Left lung (tissue), 10 donors: ENCODE measurements around the gene B3GALT4. TPM values are rescaled to one million over a fixed set of nuclear protein-coding genes. Genes with fewer than 3 reads are reported as not detected.

Source experiments
- ATAC-seq: fragments of 200-7000 bp; cut with Tn5 transposase; one replicate; pipeline ENCODE4 v1.9.1; 2020; ENCODE audit warnings: moderate library complexity
- DNase-seq, 4 donors: peaks; one replicate each; pipeline ENCODE4 v3.0.0-alpha.2; 2013 to 2020
- H3K27ac ChIP-seq, 2 donors: fragments of 200-600 bp; sonication (generic) in 1 of 2; one replicate each; pipeline versions ENCODE4 v1.5.0 to v1.8.0; 2020 to 2021
- H3K27me3 ChIP-seq, 2 donors: fragments of 200-600 bp; sonication (generic) in 1 of 2; one replicate each; pipeline versions ENCODE4 v1.5.0 to v1.8.0; 2020 to 2021
- H3K36me3 ChIP-seq, 2 donors: fragments of 200-600 bp; sonication (generic) in 1 of 2; one replicate each; pipeline versions ENCODE4 v1.5.0 to v1.8.0; 2020 to 2021
- H3K4me1 ChIP-seq, 2 donors: fragments of 200-600 bp; one replicate each; pipeline ENCODE4 v1.8.0; 2021
- H3K4me3 ChIP-seq, 2 donors: fragments of 200-600 bp; sonication (generic) in 1 of 2; one replicate each; pipeline versions ENCODE4 v1.5.0 to v1.8.0; 2020 to 2021; ENCODE audit warnings: mild to moderate bottlenecking in 1 of 2
- H3K9me3 ChIP-seq, 2 donors: fragments of 200-600 bp; sonication (generic) in 1 of 2; one replicate each; pipeline versions ENCODE4 v1.5.0 to v1.8.0; 2020 to 2021
- intact Hi-C, 2 donors: fragments of 100-400 bp; cut with DNase I; formaldehyde crosslinking; loops; one replicate each; pipeline versions ENCODE4 v1.11.2 to v1.14.2; 2022
- polyA plus RNA-seq, 6 donors: library from polyadenylated mRNA; unstranded; fragments of 120-200 nt; gene quantifications; one replicate each; pipeline ENCODE4 v1.2.1, GENCODE V29; 2013; ENCODE audit not compliant: insufficient read length in 6 of 6
- total RNA-seq, 2 donors: library from RNA; stranded (reverse); fragmentation: NEBNext Ultra II Directional; extraction: Animal tissue kit (Norgen Biotek cat#: 25700); gene quantifications; one replicate each; pipeline ENCODE4 v1.2.1, GENCODE V29; 2021
- TF ChIP-seq, protein P1 (sequence below), 2 donors: fragments of 200-600 bp; sonication (generic) in 1 of 2; IDR thresholded peaks; one replicate each; pipeline versions ENCODE4 v1.5.0 to v1.8.0; 2021; ENCODE audit warnings: antibody characterized with exemption in 2 of 2
- donor health status: DM: no; HTN: yes; CAD: no.
- donor health status: DM: no; HTN: no; CAD: no.

The B3GALT4 gene
- total and polyA plus RNA-seq, 8 donors, result 3.5 to 12.9 (median 4.3) TPM

DNA sequence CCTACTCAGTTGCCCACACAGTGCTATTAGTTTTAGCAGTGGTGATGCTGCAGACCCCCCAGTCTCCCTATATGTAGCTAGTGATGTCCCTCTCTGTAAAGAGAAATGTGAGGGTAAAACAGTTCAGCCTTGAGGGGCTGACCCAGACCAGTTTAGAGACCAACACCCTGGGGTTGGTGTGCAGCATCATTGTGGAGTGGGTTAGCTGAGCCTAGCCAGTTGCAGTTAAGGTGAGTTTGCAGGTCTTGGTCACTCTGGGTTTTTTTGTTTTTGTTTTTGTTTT is 401 bp upstream of the B3GALT4 start:
- TF ChIP-seq, protein P1, sequence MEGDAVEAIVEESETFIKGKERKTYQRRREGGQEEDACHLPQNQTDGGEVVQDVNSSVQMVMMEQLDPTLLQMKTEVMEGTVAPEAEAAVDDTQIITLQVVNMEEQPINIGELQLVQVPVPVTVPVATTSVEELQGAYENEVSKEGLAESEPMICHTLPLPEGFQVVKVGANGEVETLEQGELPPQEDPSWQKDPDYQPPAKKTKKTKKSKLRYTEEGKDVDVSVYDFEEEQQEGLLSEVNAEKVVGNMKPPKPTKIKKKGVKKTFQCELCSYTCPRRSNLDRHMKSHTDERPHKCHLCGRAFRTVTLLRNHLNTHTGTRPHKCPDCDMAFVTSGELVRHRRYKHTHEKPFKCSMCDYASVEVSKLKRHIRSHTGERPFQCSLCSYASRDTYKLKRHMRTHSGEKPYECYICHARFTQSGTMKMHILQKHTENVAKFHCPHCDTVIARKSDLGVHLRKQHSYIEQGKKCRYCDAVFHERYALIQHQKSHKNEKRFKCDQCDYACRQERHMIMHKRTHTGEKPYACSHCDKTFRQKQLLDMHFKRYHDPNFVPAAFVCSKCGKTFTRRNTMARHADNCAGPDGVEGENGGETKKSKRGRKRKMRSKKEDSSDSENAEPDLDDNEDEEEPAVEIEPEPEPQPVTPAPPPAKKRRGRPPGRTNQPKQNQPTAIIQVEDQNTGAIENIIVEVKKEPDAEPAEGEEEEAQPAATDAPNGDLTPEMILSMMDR (IDR thresholded peaks at IDR 0.05), result no peak
- no peak for DNase-seq
- intact Hi-C loops, result no loop called here
- H3K4me3 ChIP-seq, result peak overlapping the region; percentile 72 to 76
- H3K36me3 ChIP-seq, result peaks cover 0 to 73% of the 10 kb centered on the region in 2 donors
- ATAC-seq, result no peak
- peaks cover 33 to 75% of the 10 kb centered on the region in 2 donors for H3K4me1 ChIP-seq
- H3K27me3 ChIP-seq, result no peaks in the 10 kb centered on the region
- peak overlapping the region; percentile 91 to 98 for H3K27ac ChIP-seq
- no peaks in the 10 kb centered on the region for H3K9me3 ChIP-seq

DNA sequence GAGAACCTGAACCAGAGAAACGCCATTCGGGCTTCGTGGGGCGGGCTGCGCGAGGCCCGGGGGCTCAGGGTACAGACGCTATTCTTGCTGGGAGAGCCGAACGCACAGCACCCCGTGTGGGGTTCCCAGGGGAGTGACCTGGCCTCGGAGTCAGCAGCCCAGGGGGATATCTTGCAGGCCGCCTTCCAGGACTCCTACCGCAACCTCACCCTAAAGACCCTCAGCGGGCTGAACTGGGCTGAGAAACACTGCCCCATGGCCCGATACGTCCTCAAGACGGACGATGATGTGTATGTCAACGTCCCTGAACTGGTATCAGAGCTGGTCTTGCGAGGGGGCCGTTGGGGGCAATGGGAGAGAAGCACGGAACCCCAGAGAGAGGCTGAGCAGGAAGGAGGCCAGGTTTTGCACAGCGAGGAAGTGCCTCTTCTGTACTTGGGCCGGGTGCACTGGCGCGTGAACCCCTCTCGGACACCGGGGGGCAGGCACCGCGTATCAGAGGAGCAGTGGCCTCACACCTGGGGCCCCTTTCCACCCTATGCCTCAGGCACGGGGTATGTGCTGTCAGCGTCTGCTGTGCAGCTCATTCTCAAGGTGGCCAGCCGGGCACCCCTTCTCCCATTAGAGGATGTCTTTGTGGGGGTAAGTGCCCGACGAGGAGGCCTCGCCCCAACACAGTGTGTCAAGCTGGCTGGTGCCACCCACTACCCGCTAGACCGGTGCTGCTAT is 904 bp downstream of the B3GALT4 start:
- no peak for ATAC-seq
- Histone ChIP-seq H3K27ac (peak overlapping the region; percentile 91 to 98), H3K9me3 (no peaks in the 10 kb centered on the region), H3K4me1 (peaks cover 32 to 71% of the 10 kb centered on the region in 2 donors), H3K4me3 (peak overlapping the region; percentile 72 to 76), H3K36me3 (peaks cover 0 to 86% of the 10 kb centered on the region in 2 donors), H3K27me3 (no peaks in the 10 kb centered on the region)
- TF ChIP-seq, protein P1 (IDR thresholded peaks at IDR 0.05), result no peak
- intact Hi-C loops, result no loop called here
- no peak for DNase-seq

DNA sequence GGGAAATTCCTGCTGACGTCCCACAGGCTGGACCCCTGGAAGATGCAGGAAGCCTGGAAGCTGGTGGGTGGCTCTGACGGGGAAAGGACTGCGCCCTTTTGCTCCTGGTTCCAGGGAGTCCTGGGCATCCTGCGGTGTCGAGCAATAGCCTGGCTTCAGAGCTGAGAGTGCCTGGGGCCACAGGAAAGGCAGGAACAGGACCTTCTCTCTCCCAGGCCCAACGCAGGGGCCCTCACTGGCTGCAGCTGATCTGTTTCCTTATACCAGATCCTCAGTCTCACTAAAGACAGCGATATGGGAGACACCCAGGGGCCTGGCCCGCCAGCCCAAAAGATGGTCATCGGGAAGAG is 1.4 kb downstream of the B3GALT4 start:
- intact Hi-C loops, result no loop called here
- H3K36me3 ChIP-seq, result peaks cover 0 to 89% of the 10 kb centered on the region in 2 donors
- H3K4me1 ChIP-seq, result peaks cover 26 to 66% of the 10 kb centered on the region in 2 donors
- DNase-seq (no peak), ATAC-seq (no peak)
- TF ChIP-seq, protein P1 (IDR thresholded peaks at IDR 0.05), result no peak
- H3K27ac ChIP-seq, result peak overlapping the region in 1 of 2 donors; percentile 98
- peak overlapping the region in 1 of 2 donors; percentile 72 for H3K4me3 ChIP-seq
- H3K9me3 ChIP-seq, result no peaks in the 10 kb centered on the region
- no peaks in the 10 kb centered on the region for H3K27me3 ChIP-seq

DNA sequence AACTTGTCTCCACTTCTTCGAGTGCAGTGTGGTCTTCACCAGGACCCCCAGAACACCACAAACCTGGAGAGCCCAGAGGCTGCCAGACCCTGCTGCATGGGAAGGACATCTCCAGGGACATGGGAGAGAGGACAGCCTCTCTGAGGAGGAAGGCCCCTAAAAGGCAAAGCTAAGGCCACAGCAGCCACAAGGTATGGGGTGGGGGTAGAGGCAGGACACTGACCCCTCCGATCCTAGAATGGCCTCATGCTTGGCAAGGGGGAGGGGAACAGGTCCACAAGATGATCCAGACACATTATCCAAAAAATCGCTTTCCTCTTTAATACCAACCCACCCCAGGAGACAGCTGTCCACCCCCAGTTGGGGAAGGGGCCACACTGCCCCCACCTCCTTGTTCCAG is 1.9 kb downstream of the B3GALT4 start:
- intact Hi-C loops, result no loop called here
- no peak overlapping the region for H3K4me3 ChIP-seq

DNA sequence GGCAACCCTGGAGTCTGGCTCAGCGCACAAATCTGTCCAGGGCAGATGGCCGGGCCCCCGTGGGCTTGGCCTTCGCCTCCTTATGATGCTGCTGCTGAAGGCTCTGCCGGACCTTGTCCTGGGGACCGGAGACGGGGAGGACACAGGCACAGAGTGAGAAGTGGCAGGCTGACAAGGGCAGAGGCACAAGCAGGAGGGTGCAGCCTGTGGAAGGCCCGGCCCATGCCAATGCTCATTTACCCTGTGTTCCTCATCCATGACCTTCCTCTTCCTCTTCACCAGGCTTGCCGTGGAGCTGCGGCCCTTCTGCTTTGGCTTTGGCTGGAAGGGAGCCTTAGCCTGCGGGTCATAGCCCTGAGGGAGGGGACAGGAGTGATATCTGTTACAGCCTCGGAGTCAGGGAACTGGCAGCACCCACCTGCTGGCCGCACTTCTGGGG is 2.4 kb downstream of the B3GALT4 start:
- peaks cover 0 to 89% of the 10 kb centered on the region in 2 donors for H3K36me3 ChIP-seq
- ATAC-seq, result no peak
- peak overlapping the region in 1 of 2 donors; percentile 6 for H3K27ac ChIP-seq
- no peaks in the 10 kb centered on the region for H3K27me3 ChIP-seq
- intact Hi-C loops, result no loop called here
- DNase-seq, result no peak
- TF ChIP-seq, protein P1 (IDR thresholded peaks at IDR 0.05), result no peak
- peaks cover 17 to 57% of the 10 kb centered on the region in 2 donors for H3K4me1 ChIP-seq
- no peak overlapping the region for H3K4me3 ChIP-seq
- no peaks in the 10 kb centered on the region for H3K9me3 ChIP-seq

More for the DNA sequence above, 1.9 kb downstream of the B3GALT4 start:
- peak overlapping the region in 1 of 2 donors; percentile 6 for H3K27ac ChIP-seq
- peaks cover 22 to 61% of the 10 kb centered on the region in 2 donors for H3K4me1 ChIP-seq
- H3K27me3 ChIP-seq, result no peaks in the 10 kb centered on the region
- ATAC-seq (no peak), DNase-seq (no peak)
- TF ChIP-seq, protein P1 (IDR thresholded peaks at IDR 0.05), result no peak
- no peaks in the 10 kb centered on the region for H3K9me3 ChIP-seq
- H3K36me3 ChIP-seq, result peaks cover 0 to 89% of the 10 kb centered on the region in 2 donors
